ENCODE results near the gene ARHGEF4.

- TF ChIP-seq CTCF (conservative IDR thresholded peaks at IDR 0.05): no peak
- TF ChIP-seq EZH2 (IDR thresholded peaks at IDR 0.05; ENCODE audit: low read depth): no peak
These were observed 78.4 kb downstream of the ARHGEF4 start for GRCh38 chr2:130915149-130915548.
